SK-N-SH (cell line): ENCODE data around the gene GPC5. TPM values are rescaled to one million over a fixed set of nuclear protein-coding genes. Genes with fewer than 3 reads are reported as not detected.

Source experiments
- CTCF ChIA-PET: fragments of 300-600, 350-600 bp; formaldehyde crosslinking; extraction: SDS; loops from one replicate; lab custom pipeline; 2021; lab: Yijun Ruan, JAX
- POLR2A ChIA-PET: fragments of 350-600 bp; sonication (Branson Sonifier 250); formaldehyde crosslinking; extraction: SDS; loops from one replicate; lab custom pipeline; 2020; ENCODE audit warnings: antibody characterized with exemption, inconsistent platforms; lab: Yijun Ruan, JAX
- DNase-seq: peaks from one replicate; pipeline ENCODE4 v3.0.0; 2012
- H2AFZ ChIP-seq: fragments of 200-600 bp; sonication (generic); 2 replicates; pipeline ENCODE4 v1.8.1; 2016; ENCODE audit warnings: antibody characterized with exemption, mild to moderate bottlenecking, low read depth
- H3F3A ChIP-seq: fragments of 200-600 bp; sonication (generic); replicated peaks from 2 replicates; pipeline ENCODE3; 2016; ENCODE audit warnings: antibody characterized with exemption, mild to moderate bottlenecking; ENCODE audit not compliant: insufficient read depth
- H3K27ac ChIP-seq, 2 experiments: fragments of 200-500 bp in 1 of 2; fragments of 200-600 bp in 1 of 2; sonication (Bioruptor generic) in 1 of 2; sonication (generic), shearing (Covaris generic) in 1 of 2; 2 replicates each; pipeline versions ENCODE4 v1.5.1 to v1.6.1; 2014 to 2016; ENCODE audit warnings: low read depth in 2 of 2, inconsistent platforms in 1 of 2, low read length in 1 of 2, mild to moderate bottlenecking in 1 of 2, mixed read lengths in 1 of 2
- H3K27me3 ChIP-seq: fragments of 200-600 bp; sonication (generic), shearing (Covaris generic); 2 replicates; pipeline ENCODE4 v1.6.1; 2016; ENCODE audit warnings: mixed run types; ENCODE audit not compliant: insufficient read depth
- H3K36me3 ChIP-seq, 2 experiments: fragments of 200-500 bp in 1 of 2; fragments of 200-600 bp in 1 of 2; sonication (Bioruptor generic) in 1 of 2; sonication (generic) in 1 of 2; replicated peaks in 1 of 2; 2 replicates each; pipeline versions ENCODE3 to v1.5.1; 2014 to 2016; ENCODE audit warnings: low read length in 1 of 2, mild to moderate bottlenecking in 1 of 2; ENCODE audit not compliant: insufficient read depth in 2 of 2, control insufficient read depth in 1 of 2
- H3K4me1 ChIP-seq, 2 experiments: fragments of 200-500 bp in 1 of 2; fragments of 200-600 bp in 1 of 2; sonication (Bioruptor generic) in 1 of 2; sonication (generic), shearing (Covaris generic) in 1 of 2; 2 replicates each; pipeline versions ENCODE4 v1.5.1 to v1.6.1; 2014 to 2016; ENCODE audit warnings: low read depth in 1 of 2, low read length in 1 of 2, mixed run types in 1 of 2; ENCODE audit not compliant: insufficient read depth in 2 of 2, control insufficient read depth in 1 of 2
- H3K4me2 ChIP-seq: fragments of 200-600 bp; sonication (generic), shearing (Covaris generic); 2 replicates; pipeline ENCODE4 v1.6.1; 2017; ENCODE audit warnings: mixed run types
- H3K4me3 ChIP-seq, 2 experiments: fragments of 200-500 bp in 1 of 2; fragments of 200-600 bp in 1 of 2; sonication (Bioruptor generic) in 1 of 2; sonication (generic), shearing (Covaris generic) in 1 of 2; 2 replicates each; pipeline versions ENCODE4 v1.5.1 to v1.8.1; 2014 to 2016; ENCODE audit warnings: low read depth in 2 of 2, inconsistent platforms in 1 of 2, low read length in 1 of 2, mild to moderate bottlenecking in 1 of 2, mixed read lengths in 1 of 2, moderate library complexity in 1 of 2
- H3K79me2 ChIP-seq: fragments of 200-600 bp; sonication (generic); 2 replicates; pipeline ENCODE4 v1.8.1; 2017; ENCODE audit warnings: mild to moderate bottlenecking; ENCODE audit not compliant: insufficient read depth
- H3K9ac ChIP-seq: fragments of 200-600 bp; sonication (generic); 2 replicates; pipeline ENCODE4 v1.6.1; 2017; ENCODE audit warnings: mixed run types
- H3K9me2 ChIP-seq: fragments of 200-600 bp; sonication (generic); 2 replicates; pipeline ENCODE4 v1.6.1; 2017; ENCODE audit warnings: mixed run types
- H3K9me3 ChIP-seq: fragments of 200-600 bp; sonication (generic); 2 replicates; pipeline ENCODE4 v1.6.1; 2017; ENCODE audit warnings: mixed run types, mild to moderate bottlenecking, moderate library complexity
- H4K20me1 ChIP-seq: fragments of 200-600 bp; sonication (generic); 2 replicates; pipeline ENCODE4 v1.6.1; 2017; ENCODE audit warnings: mild to moderate bottlenecking, mixed run types; ENCODE audit not compliant: insufficient read depth
- ELF1 ChIP-seq: IDR thresholded peaks from 2 replicates; pipeline ENCODE4 v1.4.0; 2012
- EP300 ChIP-seq, 2 experiments: IDR thresholded peaks; 2 replicates each; pipeline versions ENCODE4 v1.4.0 to v1.6.1; 2012; ENCODE audit warnings: borderline replicate concordance in 1 of 2, low read depth in 1 of 2, low read length in 1 of 2
- EZH2phosphoT487 ChIP-seq: fragments of 200-600 bp; sonication (generic); IDR thresholded peaks from 2 replicates; pipeline ENCODE4 v1.6.1; 2017; ENCODE audit warnings: low read depth, mixed run types, mild to moderate bottlenecking, antibody characterized with exemption, moderate library complexity, borderline replicate concordance
- FOSL2 ChIP-seq: IDR thresholded peaks from 2 replicates; pipeline ENCODE4 v1.4.0; 2012; ENCODE audit warnings: low read depth, mild to moderate bottlenecking, moderate library complexity, borderline replicate concordance
- FOXJ3 ChIP-seq: sonication (generic); formaldehyde crosslinking; IDR thresholded peaks from 2 replicates; pipeline ENCODE4 v1.5.1; 2020; ENCODE audit warnings: mild to moderate bottlenecking, missing genetic modification reagents
- FOXM1 ChIP-seq: IDR thresholded peaks from 2 replicates; pipeline ENCODE4 v1.4.0; 2012; ENCODE audit warnings: low read depth, mild to moderate bottlenecking
- GABPA ChIP-seq: IDR thresholded peaks from 2 replicates; pipeline ENCODE4 v1.4.0; 2012; ENCODE audit warnings: low read depth, mild to moderate bottlenecking
- GATA2 ChIP-seq: sonication (generic); formaldehyde crosslinking; IDR thresholded peaks from 2 replicates; pipeline ENCODE4 v1.5.0; 2020; ENCODE audit warnings: mild to moderate bottlenecking, missing genetic modification reagents
- MEF2A ChIP-seq: IDR thresholded peaks from 2 replicates; pipeline ENCODE4 v1.4.0; 2012; ENCODE audit warnings: low read depth, borderline replicate concordance
- NFIC ChIP-seq: IDR thresholded peaks from 2 replicates; pipeline ENCODE4 v1.4.0; 2012; ENCODE audit warnings: borderline replicate concordance
- NRF1 ChIP-seq: IDR thresholded peaks from 2 replicates; pipeline ENCODE4 v1.6.1; 2012; ENCODE audit warnings: low read depth, mild to moderate bottlenecking, low read length
- RAD21 ChIP-seq: IDR thresholded peaks from 2 replicates; pipeline ENCODE4 v1.6.1; 2012; ENCODE audit warnings: mild to moderate bottlenecking, low read length
- RFX5 ChIP-seq: IDR thresholded peaks from 2 replicates; pipeline ENCODE4 v1.6.1; 2012; ENCODE audit warnings: mild to moderate bottlenecking, improper control_type of control experiment, low read length
- SMC3 ChIP-seq: IDR thresholded peaks from 2 replicates; pipeline ENCODE4 v1.6.1; 2012; ENCODE audit warnings: low read depth, low read length, improper control_type of control experiment
- TAF1 ChIP-seq: IDR thresholded peaks from 2 replicates; pipeline ENCODE4 v1.6.1; 2012; ENCODE audit warnings: low read depth, mild to moderate bottlenecking, low read length, moderate library complexity, borderline replicate concordance
- TCF12 ChIP-seq: IDR thresholded peaks from 2 replicates; pipeline ENCODE4 v1.4.0; 2012
- TEAD4 ChIP-seq: IDR thresholded peaks from 2 replicates; pipeline ENCODE4 v1.4.0; 2012; ENCODE audit warnings: mild to moderate bottlenecking, borderline replicate concordance; ENCODE audit not compliant: insufficient read depth
- USF1 ChIP-seq: IDR thresholded peaks from 2 replicates; pipeline ENCODE4 v1.4.0; 2012; ENCODE audit warnings: low read depth, borderline replicate concordance
- ZBTB33 ChIP-seq: IDR thresholded peaks from 2 replicates; pipeline ENCODE4 v1.4.0; 2012; ENCODE audit warnings: low read depth, borderline replicate concordance
- WGBS: methylation state at CpG from one replicate; pipeline ENCODE4 v1.1.6; 2017; ENCODE audit warnings: low lambda C conversion rate; 5-methylcytosine and 5-hydroxymethylcytosine counted together
- polyA plus RNA-seq, 3 experiments: library from polyadenylated mRNA; depleted of rRNA; stranded (reverse); fragments of >200 nt; gene quantifications; 2 replicates each; pipeline ENCODE4 v1.2.3, GENCODE V29; 2012
- TF ChIP-seq, protein P1 (sequence below): fragments of 150-350 bp; IDR thresholded peaks from 2 replicates; pipeline ENCODE4 v1.6.1; 2017; ENCODE audit warnings: antibody characterized with exemption, low read length, low read depth, borderline replicate concordance
- TF ChIP-seq, protein P2 (sequence below): fragments of 200-600 bp; sonication (generic); IDR thresholded peaks from 2 replicates; pipeline ENCODE4 v1.6.1; 2017; ENCODE audit warnings: antibody characterized with exemption, mild to moderate bottlenecking, moderate library complexity
- TF ChIP-seq, protein P3 (sequence below): fragments of 150-350 bp; IDR thresholded peaks from 2 replicates; pipeline ENCODE4 v1.6.1; 2016; ENCODE audit warnings: mild to moderate bottlenecking, low read depth, low read length
- TF ChIP-seq, protein P4 (sequence below): IDR thresholded peaks from 2 replicates; pipeline ENCODE4 v1.6.1; 2012; ENCODE audit warnings: mild to moderate bottlenecking, low read depth, low read length, moderate library complexity

Gene GPC5
- polyA plus RNA-seq, 1 of the 3 experiments (the other 2 are of a cell fraction), result 0.03 TPM

DNA sequence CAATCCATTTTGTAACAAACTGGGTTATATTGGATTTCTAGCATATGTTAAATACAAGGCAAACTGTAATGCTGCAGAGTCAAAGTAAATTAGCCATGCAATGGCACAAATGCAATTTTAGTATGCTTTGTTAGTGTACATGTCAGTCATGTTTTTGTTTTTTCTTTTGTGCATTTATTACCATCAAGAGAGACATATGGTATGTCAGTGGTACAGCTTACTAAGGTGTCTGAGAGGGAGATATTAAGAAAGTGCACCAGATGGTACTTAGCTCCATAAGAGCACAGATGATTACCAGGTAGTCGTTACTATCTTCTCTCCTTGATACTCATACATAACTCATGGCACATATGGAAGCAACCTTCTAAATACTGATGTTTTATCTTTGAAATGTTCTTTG, 550.3 kb downstream of the GPC5 start (continued):
- no peak for TF ChIP-seq USF1
- no peak for TF ChIP-seq ELF1
- TF ChIP-seq SMC3, result no peak
- no peak for TF ChIP-seq FOSL2
- TF ChIP-seq EP300 (IDR thresholded peaks at IDR 0.05; ENCODE audit: borderline replicate concordance in 1 of 2, low read depth in 1 of 2, low read length in 1 of 2), result no peak
- TF ChIP-seq, protein P1, sequence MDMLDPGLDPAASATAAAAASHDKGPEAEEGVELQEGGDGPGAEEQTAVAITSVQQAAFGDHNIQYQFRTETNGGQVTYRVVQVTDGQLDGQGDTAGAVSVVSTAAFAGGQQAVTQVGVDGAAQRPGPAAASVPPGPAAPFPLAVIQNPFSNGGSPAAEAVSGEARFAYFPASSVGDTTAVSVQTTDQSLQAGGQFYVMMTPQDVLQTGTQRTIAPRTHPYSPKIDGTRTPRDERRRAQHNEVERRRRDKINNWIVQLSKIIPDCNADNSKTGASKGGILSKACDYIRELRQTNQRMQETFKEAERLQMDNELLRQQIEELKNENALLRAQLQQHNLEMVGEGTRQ, result no peak
- TF ChIP-seq NRF1, result no peak
- no peak for TF ChIP-seq GATA2 (CRISPR knock-in tag)
- TF ChIP-seq TCF12, result no peak

GRCh38 chr13:91950803-91951202, 552.4 kb downstream of the GPC5 start:
- no peak overlapping the region for H3K27ac ChIP-seq
- H3K4me3 ChIP-seq, result no peak overlapping the region
- H3K4me2 ChIP-seq, result no peak overlapping the region
- H3K9me2 ChIP-seq, result no peaks in the 10 kb centered on the region
- no peaks in the 10 kb centered on the region for H3K36me3 ChIP-seq
- H4K20me1 ChIP-seq, result no peaks in the 10 kb centered on the region
- CTCF ChIA-PET, result no interaction called here
- H3K4me1 ChIP-seq, result no peaks in the 10 kb centered on the region
- H3K9me3 ChIP-seq, result no peaks in the 10 kb centered on the region
- no peaks in the 10 kb centered on the region for H3K79me2 ChIP-seq
- no peaks in the 10 kb centered on the region for H3F3A ChIP-seq
- POLR2A ChIA-PET, result no interaction called here
- no peak overlapping the region for H3K9ac ChIP-seq
- H2AFZ ChIP-seq, result no peak overlapping the region
- no peak for DNase-seq
- 22% methylated on average over 1 of the region's 1 CpG for WGBS
- H3K27me3 ChIP-seq, result no peaks in the 10 kb centered on the region
- TF ChIP-seq ELF1, result no peak
- TF ChIP-seq, protein P2, sequence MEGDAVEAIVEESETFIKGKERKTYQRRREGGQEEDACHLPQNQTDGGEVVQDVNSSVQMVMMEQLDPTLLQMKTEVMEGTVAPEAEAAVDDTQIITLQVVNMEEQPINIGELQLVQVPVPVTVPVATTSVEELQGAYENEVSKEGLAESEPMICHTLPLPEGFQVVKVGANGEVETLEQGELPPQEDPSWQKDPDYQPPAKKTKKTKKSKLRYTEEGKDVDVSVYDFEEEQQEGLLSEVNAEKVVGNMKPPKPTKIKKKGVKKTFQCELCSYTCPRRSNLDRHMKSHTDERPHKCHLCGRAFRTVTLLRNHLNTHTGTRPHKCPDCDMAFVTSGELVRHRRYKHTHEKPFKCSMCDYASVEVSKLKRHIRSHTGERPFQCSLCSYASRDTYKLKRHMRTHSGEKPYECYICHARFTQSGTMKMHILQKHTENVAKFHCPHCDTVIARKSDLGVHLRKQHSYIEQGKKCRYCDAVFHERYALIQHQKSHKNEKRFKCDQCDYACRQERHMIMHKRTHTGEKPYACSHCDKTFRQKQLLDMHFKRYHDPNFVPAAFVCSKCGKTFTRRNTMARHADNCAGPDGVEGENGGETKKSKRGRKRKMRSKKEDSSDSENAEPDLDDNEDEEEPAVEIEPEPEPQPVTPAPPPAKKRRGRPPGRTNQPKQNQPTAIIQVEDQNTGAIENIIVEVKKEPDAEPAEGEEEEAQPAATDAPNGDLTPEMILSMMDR, result no peak
- no peak for TF ChIP-seq SMC3
- TF ChIP-seq, protein P3, sequence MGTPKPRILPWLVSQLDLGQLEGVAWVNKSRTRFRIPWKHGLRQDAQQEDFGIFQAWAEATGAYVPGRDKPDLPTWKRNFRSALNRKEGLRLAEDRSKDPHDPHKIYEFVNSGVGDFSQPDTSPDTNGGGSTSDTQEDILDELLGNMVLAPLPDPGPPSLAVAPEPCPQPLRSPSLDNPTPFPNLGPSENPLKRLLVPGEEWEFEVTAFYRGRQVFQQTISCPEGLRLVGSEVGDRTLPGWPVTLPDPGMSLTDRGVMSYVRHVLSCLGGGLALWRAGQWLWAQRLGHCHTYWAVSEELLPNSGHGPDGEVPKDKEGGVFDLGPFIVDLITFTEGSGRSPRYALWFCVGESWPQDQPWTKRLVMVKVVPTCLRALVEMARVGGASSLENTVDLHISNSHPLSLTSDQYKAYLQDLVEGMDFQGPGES, result no peak
- no peak for TF ChIP-seq MEF2A
- TF ChIP-seq TEAD4, result no peak
- TF ChIP-seq FOXM1, result no peak
- TF ChIP-seq RAD21, result no peak
- TF ChIP-seq TAF1, result no peak
- no peak for TF ChIP-seq FOXJ3 (CRISPR knock-in tag)
- no peak for TF ChIP-seq RFX5
- TF ChIP-seq, protein P4, sequence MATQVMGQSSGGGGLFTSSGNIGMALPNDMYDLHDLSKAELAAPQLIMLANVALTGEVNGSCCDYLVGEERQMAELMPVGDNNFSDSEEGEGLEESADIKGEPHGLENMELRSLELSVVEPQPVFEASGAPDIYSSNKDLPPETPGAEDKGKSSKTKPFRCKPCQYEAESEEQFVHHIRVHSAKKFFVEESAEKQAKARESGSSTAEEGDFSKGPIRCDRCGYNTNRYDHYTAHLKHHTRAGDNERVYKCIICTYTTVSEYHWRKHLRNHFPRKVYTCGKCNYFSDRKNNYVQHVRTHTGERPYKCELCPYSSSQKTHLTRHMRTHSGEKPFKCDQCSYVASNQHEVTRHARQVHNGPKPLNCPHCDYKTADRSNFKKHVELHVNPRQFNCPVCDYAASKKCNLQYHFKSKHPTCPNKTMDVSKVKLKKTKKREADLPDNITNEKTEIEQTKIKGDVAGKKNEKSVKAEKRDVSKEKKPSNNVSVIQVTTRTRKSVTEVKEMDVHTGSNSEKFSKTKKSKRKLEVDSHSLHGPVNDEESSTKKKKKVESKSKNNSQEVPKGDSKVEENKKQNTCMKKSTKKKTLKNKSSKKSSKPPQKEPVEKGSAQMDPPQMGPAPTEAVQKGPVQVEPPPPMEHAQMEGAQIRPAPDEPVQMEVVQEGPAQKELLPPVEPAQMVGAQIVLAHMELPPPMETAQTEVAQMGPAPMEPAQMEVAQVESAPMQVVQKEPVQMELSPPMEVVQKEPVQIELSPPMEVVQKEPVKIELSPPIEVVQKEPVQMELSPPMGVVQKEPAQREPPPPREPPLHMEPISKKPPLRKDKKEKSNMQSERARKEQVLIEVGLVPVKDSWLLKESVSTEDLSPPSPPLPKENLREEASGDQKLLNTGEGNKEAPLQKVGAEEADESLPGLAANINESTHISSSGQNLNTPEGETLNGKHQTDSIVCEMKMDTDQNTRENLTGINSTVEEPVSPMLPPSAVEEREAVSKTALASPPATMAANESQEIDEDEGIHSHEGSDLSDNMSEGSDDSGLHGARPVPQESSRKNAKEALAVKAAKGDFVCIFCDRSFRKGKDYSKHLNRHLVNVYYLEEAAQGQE, result no peak
- TF ChIP-seq EP300 (IDR thresholded peaks at IDR 0.05; ENCODE audit: borderline replicate concordance in 1 of 2, low read depth in 1 of 2, low read length in 1 of 2), result no peak
- TF ChIP-seq ZBTB33, result no peak
- TF ChIP-seq GABPA, result no peak
- TF ChIP-seq NFIC, result no peak
- no peak for TF ChIP-seq EZH2phosphoT487
